HL-60 (cell line): ENCODE results near the gene ST6GALNAC3.
"Not testable (repeated sequence)": the region's sequence is repeated elsewhere in the genome, so short reads cannot be mapped to it uniquely, and the experiment has no call there.

Experiments used
- DNase-seq, 2 experiments: peaks; one replicate each; pipeline ENCODE4 v3.0.0-alpha.2; 2010 to 2020; ENCODE audit warnings: low read depth in 1 of 2, low spot score in 1 of 2
- H3K27ac ChIP-seq: fragments of 250-450 bp; sonication (Bioruptor Pico); replicated peaks from 2 replicates; pipeline ENCODE4 v1.5.1; 2020; ENCODE audit warnings: mild to moderate bottlenecking, moderate library complexity
- H3K27me3 ChIP-seq: fragments of 250-450 bp; sonication (Bioruptor Pico); 2 replicates; pipeline ENCODE4 v1.5.1; 2021; ENCODE audit warnings: mild to moderate bottlenecking, moderate library complexity; ENCODE audit not compliant: insufficient read depth, poor library complexity, severe bottlenecking
- H3K4me3 ChIP-seq: replicated peaks from 2 replicates; pipeline ENCODE4 v1.5.1; 2011; ENCODE audit warnings: mild to moderate bottlenecking, control low read depth, low read length; ENCODE audit not compliant: insufficient read depth
- CTCF ChIP-seq: IDR thresholded peaks from one replicate; pipeline ENCODE4 v1.5.1; 2011; ENCODE audit warnings: low read length, control low read depth, inconsistent platforms; ENCODE audit not compliant: insufficient read depth
- GABPA ChIP-seq: IDR thresholded peaks from 2 replicates; pipeline ENCODE4 v1.6.1; 2012; ENCODE audit warnings: low read depth
- POLR2AphosphoS5 ChIP-seq: IDR thresholded peaks from 2 replicates; pipeline ENCODE4 v1.6.1; 2012; ENCODE audit warnings: low read depth
- REST ChIP-seq: IDR thresholded peaks from 2 replicates; pipeline ENCODE4 v1.6.1; 2012; ENCODE audit warnings: low read depth; ENCODE audit not compliant: insufficient replicate concordance
- SPI1 ChIP-seq: IDR thresholded peaks from 2 replicates; pipeline ENCODE4 v1.6.1; 2012; ENCODE audit warnings: low read depth, mild to moderate bottlenecking, borderline replicate concordance

ST6GALNAC3 gene

GRCh38 chr1:76092812-76093211 is 18.3 kb downstream of the ST6GALNAC3 start:
- Histone ChIP-seq H3K4me3 (no peak overlapping the region), H3K27me3 (no peaks in the 10 kb centered on the region), H3K27ac (no peak overlapping the region)
- no peak for TF ChIP-seq SPI1
- no peak for TF ChIP-seq POLR2AphosphoS5
- no peak for TF ChIP-seq REST
- TF ChIP-seq CTCF = no peak
- no peak for TF ChIP-seq GABPA
- DNase-seq = no peak

GRCh38 chr1:76093522-76094312 is 19.2 kb downstream of the ST6GALNAC3 start:
- no peak for TF ChIP-seq SPI1
- no peak for TF ChIP-seq GABPA
- no peak for TF ChIP-seq REST
- no peak for TF ChIP-seq POLR2AphosphoS5
- no peak for TF ChIP-seq CTCF
- H3K27me3 ChIP-seq = no peaks in the 10 kb centered on the region
- H3K4me3 ChIP-seq = no peak overlapping the region
- DNase-seq = no peak
- no peak overlapping the region for H3K27ac ChIP-seq

- TF ChIP-seq GABPA (no peak), REST (no peak)
- H3K27me3 ChIP-seq = no peaks in the 10 kb centered on the region
- H3K4me3 ChIP-seq = no peak overlapping the region
- no peak overlapping the region for H3K27ac ChIP-seq
- DNase-seq = no peak
Measured at GRCh38 chr1:76095802-76096201, 21.3 kb downstream of the ST6GALNAC3 start.

- not testable (repeated sequence) for H3K27me3 ChIP-seq, H3K27ac ChIP-seq, H3K4me3 ChIP-seq, DNase-seq
Measured at GRCh38 chr1:76097064-76097463, 22.5 kb downstream of the ST6GALNAC3 start.
